GM18519 (cell line): ENCODE results near the gene NBAS.
A peak's percentile ranks its signal among the peaks of the same experiment; 100 is the strongest.

Experiments used
- ATAC-seq: cut with Tn5 transposase; IDR thresholded peaks from one replicate; pipeline ENCODE4 v1.9.1; 2021; ENCODE audit warnings: mild to moderate bottlenecking, moderate library complexity; ENCODE audit not compliant: unreplicated experiment, low FRiP score

The NBAS gene

DNA sequence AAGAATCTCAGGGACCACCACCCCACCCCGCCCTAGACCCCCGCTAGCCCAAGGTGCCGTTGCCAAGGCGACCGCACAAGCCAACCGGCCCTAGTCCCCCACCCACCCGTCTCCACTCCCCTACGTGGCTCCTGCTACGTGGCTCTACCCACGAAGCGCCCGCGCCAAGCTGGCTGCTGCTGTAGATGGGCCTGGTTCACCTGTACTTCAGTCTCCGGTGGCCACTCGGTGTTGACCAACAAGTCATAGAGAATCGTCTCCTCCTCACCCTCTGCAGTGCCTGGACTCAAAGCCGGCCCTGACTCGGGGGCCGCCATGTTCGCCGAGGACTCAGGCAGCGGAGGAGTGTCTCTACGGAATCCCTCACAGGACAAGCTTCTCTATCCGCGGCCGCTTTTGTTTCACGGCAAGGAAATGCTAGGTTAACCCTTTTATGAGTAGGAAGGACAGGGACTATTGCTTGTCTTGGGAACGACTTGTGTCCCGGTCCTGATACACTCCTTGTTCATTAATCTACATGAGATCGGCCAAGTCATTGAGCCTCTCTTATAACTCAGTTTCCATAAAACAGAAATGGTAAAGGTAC is at the start of gene NBAS:
Gene NBAS, minus strand, starts transcription at position 347 of the 586 bp plus-strand sequence. Its CDS starts 30 bp downstream, at position 317.
- ATAC-seq, result peak; percentile 76

DNA sequence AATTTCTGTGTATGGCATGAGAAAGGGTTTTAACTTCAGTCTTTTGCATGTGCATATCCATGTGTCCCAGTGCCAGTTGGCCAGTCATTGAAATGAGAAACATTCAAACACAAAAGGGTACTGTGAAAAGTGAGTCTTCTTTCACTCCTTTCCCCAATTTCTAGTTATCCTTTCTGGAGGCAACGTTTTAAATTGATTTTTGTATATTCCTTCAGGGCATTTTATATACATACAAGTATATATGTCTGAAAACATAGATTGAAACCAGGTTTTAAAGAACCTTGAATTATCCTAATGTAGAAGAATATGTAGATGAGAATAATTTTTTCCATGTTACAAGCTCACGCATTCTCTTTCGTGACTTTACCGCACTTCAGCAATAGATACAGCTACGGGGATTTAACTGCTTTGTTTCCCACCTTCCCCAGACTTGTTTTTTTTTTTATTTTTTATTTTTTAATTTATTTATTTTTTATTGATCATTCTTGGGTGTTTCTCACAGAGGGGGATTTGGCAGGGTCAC is 49.4 kb upstream of the NBAS start:
- ATAC-seq, result no peak

DNA sequence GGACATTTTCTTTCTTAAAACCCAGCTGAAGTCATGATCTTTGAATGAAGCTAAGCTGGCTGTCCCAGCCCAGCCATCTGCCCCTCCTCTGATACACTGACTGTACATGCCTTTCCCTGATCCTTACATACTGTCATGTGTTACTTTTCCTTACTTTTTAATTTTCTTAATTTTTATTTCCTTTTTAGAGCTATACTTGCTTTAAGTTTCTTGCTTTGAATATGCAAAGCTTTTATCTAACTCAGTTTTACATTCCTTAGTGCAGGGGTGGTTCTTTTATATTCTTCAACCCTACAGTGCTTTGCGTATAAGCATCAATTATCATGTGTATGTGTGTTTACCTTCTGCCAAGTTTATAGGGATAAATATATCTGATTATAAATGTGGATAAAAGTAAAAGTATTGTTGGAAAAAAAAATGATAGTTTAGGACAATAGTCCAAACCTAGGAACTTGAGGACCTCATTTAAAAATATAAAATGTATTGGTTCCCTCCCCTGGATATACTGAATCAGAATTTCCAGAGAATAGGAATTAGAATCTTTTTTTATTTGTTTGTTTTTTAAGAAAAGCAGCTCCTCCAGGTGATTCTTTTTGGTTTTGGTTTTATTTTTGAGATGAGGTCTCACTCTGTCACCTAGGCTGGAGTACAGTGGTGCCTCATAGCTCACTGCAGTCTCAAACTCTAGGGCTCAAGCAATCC is 48.4 kb upstream of the NBAS start:
- no peak for ATAC-seq

DNA sequence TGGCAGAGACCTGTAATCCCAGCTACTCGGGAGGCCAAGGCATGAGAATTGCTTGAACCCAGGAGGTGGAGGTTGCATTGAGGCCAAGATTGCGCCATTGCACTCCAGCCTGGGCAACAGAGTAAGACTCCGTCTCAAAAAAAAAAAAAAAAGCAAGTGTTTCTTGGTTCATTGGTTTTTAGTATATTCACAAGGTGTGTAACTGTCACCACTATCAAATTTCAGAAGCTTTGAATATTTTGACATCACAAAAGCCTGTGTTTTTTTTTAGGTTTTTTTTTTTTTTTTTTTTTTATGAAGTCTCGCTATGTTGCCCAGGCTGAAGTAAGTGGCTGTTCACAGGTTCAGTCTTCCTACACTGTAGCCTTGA is 47.2 kb upstream of the NBAS start:
- no peak for ATAC-seq

DNA sequence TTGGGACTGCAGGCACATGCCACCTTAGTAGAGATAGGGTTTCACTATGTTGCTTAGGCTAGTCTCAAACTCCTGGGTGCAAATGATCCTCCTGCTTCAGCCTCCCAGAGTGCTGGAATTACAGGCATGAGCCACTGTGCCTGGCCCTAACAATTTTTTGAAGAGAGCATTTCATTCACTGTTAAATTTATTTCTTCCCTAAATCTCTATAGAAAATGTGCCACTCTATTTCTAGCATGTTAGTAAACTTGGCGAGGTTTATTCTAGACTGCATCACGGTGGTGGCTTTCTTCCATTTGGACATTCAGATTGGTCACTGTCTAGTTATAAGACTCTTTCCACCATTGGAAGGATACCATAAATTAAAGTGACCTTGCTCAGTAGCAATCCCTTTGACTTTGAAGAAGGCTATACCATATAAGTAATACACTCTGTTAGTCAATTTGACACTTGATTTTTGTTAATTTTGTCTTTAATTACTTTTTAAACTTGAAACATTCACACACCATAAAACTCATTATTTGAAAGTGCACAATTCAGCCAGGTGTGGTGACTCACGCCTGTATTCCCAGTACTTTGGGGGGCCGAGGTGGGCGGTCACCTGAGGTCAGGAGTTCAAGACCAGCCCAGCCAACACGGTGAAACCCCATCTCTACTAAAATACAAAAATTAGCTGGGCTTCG is 46.7 kb upstream of the NBAS start:
- no peak for ATAC-seq

DNA sequence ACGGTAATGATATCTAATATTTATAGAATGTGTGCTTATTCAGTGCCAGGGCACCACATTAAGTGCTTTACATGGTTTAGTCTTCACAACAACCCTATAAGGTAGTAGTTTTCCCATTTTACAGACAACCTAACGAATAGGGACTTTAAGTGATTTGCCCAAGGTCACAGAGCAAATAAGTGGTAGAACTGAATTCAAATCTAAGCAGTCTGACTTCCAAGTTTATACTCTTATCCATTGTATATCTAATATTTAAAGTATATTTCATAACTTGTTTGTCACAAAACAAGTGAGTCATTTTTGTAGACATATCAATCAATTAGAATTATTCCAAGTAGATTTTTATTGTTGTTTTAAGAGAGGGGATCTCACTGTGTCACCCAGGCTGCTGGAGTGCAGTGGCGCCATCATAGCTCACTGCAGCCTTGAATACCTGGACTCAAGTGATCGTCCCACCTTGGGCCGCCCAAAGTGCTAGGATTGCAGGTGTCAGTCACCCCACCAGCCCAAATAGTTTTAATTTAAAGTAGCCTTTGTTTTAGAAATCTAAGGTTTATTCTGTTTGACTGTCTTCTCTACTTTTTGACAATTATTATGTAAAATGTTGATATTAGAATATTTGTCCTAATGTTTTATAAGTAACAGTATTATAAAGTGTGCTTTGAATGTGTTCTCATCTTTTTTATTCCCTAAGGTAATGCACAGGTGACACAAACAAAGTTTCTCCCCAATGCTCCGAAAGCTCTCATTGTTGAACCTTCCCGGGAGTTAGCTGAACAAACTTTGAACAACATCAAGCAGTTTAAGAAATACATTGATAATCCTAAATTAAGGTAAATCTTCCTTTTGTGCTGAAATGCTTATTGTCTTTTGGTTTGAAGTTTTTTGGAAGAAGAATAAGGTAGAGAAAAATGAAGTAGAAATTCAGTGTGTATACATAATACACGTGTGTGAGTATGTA is 45.6 kb upstream of the NBAS start:
- ATAC-seq, result no peak

DNA sequence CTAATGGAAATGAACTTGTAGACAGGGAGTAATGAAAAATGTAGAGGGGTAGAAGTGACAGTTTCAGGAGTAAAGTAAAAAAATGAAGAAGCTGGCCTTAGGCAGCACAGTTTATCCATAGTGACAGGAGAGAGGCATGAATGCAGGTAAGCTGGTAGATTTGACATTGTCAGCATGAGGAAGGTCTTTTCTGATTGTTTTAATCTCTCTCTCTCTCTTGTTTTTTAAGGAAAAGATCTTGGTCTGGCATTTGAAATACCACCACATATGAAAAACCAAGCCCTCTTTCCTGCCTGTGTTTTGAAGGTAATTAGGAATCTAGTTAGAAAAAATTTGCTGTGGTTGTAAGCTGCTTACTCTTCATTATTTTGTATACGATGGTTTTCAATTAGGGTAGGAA is 44.6 kb upstream of the NBAS start:
- no peak for ATAC-seq

DNA sequence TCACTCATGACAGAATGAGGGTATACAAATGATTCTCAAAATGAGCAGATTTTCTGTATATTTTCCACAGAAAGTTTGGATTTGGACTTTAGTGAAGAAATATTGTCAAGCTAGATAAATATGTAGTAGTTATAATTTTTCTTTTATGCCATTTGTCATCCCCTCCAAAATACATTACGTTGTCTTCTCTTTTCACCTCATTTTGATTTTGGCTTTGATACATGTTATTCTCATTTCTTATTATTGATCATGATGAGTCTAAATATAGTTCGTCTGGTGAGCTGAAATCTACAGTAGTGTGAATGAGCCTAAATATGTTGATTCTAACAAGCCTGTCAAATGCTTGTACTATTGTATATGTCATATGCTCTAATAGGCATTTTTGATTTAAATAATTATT is 42.8 kb upstream of the NBAS start:
- no peak for ATAC-seq

DNA sequence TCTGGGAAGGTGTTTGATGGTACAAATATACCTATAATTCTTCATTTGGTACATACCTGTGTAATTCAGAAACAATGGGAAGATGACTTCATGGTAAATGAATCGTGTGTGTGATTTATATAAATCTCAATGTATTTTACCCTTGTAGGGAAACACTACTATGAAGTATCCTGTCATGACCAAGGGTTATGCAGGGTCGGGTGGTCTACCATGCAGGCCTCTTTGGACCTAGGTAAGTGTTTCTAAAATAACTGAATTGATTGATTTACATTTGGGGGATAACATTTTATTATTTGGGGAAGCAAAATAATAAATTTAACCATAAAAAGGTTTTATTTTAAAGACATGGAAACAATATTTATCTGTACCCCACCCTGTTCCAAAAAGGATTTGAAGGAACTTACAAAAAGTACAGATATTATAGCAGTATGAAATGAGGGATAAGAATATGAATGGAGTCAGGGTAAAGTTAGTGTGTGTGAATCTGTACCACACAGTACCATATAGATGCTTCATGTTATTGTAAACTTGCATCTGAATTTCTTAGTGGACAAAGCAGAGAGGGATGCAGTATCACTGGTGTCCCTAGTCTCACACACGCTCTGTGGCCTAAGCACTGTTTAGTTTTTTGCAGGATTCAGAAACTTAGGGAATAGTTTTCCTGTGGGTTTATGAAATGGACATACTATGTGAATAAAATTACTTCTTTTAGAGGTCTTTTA is 42.1 kb upstream of the NBAS start:
- no peak for ATAC-seq

DNA sequence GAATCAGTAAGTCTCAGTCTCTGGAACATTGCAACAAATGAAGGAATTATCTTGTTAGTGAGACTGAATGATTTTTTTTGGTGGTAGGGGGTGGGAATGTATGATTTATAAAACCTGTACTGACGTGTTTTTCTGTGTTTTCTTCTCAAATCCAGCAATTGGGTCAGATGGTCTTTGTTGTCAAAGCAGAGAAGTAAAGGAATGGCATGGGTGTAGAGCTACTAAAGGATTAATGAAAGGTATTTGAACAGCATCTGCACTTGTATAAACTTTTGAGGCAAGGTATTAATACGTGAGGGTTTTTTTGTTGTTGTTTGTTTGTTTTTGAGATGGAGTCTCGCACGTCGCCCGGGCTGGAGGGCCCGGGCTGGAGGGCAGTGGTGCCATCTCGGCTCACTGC is 41.3 kb upstream of the NBAS start:
- ATAC-seq, result no peak

DNA sequence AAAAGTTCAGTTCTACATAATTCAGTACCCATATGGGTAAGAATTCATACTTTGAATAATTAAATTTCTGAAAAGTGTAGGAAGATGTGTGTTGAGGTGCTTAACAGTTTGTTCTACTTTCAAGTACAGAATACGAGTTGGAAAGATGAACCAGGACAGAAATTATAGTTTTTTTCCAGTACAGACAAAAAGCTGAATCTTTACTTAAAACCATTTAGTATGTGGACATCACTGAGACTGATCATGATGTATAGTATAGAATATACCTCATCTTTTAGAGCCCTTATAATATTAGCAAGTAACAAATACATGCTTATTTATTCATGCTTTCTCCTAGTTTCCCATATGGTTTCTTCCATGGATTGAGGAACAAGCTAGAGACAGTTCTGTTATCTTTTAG is 40.5 kb upstream of the NBAS start:
- no peak for ATAC-seq

DNA sequence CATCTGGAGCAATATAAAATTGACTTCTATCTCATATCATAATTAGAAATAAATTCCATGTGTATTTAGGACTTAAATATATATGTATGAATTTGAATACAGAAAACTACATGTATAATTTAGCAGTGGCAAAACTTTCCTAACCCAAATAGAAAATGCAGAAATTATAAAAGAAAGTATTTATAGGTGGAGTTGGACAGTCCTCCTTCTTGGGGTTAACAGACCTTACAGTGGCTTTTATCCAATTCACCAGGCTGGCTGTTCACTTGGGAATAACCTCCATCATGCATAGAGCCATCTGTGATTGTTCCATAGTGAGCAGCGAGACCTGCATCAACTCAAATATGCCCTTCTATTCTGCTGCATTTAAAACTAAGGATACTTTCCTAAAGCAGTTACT is 38.9 kb upstream of the NBAS start:
- no peak for ATAC-seq

DNA sequence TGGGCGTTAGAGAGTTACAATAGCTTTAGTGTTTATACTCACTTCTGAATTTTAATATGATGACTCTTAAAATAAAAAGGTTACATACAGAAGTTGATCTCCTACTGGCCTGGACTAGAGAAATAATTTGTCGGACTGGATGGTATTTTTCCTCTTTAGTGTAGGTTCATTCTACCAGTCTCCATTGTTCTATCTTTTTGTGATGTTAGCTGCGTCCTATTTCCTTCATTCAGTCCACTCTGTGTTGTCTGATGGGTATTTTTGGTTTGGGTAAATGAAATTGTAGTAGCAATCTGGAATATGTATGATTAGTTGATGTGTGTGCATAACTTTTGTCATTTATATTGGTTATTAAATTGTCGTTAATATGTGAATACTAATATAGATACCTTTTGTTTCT is 35.8 kb upstream of the NBAS start:
- ATAC-seq, result no peak

DNA sequence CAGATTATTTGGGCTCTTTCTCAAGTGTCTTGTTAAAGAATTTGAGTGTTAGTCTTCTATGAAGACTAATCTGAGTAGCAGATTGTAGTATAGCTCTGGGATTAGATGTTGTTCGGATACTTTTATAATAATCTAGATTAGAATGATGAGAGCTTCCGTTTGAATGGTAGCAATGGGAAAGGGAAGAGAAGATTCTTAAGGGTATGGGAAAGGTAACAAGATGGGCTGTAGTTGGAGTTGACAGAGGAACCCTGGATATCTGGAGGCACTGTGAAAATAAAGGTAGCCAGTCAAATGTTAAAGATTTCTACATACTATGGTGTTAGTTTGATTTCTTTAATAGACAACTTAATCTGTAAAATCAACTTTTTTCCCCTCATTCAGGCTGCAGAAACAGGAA is 35.2 kb upstream of the NBAS start:
- ATAC-seq, result no peak

DNA sequence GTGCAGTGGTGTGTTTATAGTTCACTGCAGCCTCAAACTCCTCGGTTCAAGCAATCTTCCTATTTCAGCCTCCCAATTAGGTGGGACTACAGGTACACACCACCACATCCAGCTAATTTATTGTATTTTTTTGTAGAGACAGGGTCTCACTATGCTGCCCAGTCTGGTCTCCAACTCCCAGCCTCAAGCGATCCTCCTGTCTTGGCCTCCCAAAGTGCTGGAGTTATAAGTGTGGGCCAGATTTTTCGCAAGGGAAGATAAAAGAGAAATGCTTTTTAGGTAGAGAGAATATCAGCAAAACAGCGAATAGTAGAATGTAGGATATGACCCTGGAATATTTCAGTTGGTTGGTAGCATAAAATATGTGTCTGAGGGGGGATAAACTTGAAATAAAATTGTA is 34.8 kb upstream of the NBAS start:
- no peak for ATAC-seq

DNA sequence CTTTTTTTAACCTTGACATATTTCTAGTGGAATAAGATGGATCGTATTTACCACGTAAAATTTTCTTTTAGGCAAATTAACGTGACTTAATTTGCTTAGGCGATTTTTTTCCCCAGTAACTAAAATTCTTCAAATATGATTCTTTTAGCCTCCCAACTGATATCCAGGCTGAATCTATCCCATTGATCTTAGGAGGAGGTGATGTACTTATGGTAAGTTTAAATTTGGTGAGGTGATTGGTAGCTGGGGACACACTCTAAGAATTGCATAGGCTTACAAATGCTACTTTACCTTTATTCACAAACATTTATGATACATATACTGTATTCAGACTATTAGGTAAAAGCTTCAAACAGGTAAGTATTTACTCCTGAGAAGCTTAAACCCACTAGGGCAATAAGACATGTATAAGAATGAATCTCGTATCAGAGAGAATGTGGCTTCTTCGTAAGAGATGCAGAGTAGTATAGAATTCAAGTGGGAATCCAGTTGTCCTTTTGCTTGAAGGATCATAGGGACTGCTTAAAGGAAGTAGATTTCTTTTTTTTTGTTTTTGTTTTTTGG is 34.3 kb upstream of the NBAS start:
- ATAC-seq, result no peak

DNA sequence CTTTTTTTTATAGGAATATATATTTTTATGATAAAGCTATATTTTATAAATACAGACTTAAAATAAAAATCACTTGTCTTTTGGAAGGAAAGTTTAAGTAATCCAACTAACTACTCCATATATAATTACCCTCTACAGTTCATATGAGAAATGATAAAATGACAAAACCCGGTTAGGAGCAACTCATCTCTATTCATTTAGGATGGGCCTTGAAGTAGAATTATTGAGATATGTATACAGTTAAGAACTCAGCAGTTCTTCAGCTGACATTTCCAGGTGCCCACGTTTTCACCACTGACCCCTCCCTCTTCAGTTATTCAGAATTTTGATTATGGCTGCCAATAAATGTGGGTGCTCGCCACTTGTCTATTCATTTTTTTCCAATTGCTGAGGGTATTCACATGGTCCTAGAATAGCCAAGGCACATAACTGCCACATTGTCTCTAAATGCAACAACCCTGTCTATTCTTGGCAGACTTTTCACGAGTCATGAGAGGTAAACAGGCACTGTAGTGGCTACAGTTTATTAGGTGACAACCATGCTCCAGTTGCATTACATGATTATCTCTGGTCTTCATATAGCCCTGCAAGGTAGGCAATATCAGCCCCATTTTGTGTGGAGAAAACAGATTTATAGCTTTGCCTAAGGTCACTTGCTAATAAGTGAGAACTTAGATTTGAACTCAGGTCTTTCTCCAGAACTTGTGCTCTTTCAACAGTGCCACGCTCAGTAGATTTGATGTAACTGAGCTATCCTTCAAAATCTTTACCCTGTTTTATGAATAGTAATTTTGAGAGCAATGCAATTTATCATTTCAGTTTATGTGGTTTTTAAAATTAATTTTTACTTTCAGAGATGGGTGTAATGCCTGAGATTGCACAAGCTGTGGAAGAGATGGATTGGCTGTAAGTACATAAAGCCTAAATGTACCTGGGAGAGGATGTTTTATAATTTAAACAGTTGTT is 33.4 kb upstream of the NBAS start:
- no peak for ATAC-seq

DNA sequence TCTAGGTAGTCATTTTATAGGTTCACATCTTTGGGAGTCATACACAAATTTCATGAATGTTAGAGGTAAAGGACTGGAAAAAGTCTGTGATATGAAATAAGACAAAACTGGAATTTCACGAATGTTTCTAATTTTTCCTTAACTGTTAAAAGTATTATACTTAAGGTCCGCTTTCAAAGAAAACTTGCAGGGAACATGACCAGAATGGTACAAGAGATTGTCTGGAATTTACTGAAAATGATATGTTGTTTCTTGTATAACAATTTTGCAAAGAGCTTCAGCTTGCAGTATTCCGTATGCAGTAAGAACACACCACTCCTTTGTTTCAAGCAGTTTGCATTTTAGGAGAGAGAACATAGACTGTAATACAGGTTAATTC is 32.2 kb upstream of the NBAS start:
- ATAC-seq, result no peak
